Neural crest cell (in vitro differentiated cells): ENCODE results near the gene KDM2A. TPM values are rescaled to one million over a fixed set of nuclear protein-coding genes. Genes with fewer than 3 reads are reported as not detected.
"Not testable (repeated sequence)": the region's sequence is repeated elsewhere in the genome, so short reads cannot be mapped to it uniquely, and the experiment has no call there.

Source experiments
- DNase-seq: peaks from one replicate; pipeline ENCODE4 v3.0.0; 2021; ENCODE audit warnings: low read depth, mixed read lengths, low spot score
- H3K27ac Mint-ChIP-seq: one replicate; pipeline ENCODE4 v1.8.0; 2021; ENCODE audit warnings: mild to moderate bottlenecking, mixed read lengths; ENCODE audit not compliant: unreplicated experiment
- H3K27me3 Mint-ChIP-seq: 2 replicates; pipeline ENCODE4 v1.8.0; 2021; ENCODE audit warnings: low read depth, mild to moderate bottlenecking, mixed read lengths
- H3K36me3 Mint-ChIP-seq: 2 replicates; pipeline ENCODE4 v1.8.0; 2021; ENCODE audit warnings: low read depth, mild to moderate bottlenecking, mixed read lengths
- H3K4me1 Mint-ChIP-seq: 2 replicates; pipeline ENCODE4 v1.8.0; 2021; ENCODE audit warnings: mixed read lengths
- H3K4me3 Mint-ChIP-seq: one replicate; pipeline ENCODE4 v1.8.0; 2021; ENCODE audit warnings: mild to moderate bottlenecking, mixed read lengths
- H3K9me3 Mint-ChIP-seq: 2 replicates; pipeline ENCODE4 v1.8.0; 2021; ENCODE audit warnings: mixed read lengths
- CTCF ChIP-seq: fragments of 200-600 bp; sonication (generic); conservative IDR thresholded peaks from 2 replicates; pipeline ENCODE4 v1.5.0; 2021; ENCODE audit warnings: antibody characterized with exemption, mild to moderate bottlenecking
- total RNA-seq: library from RNA; stranded (reverse); gene quantifications from 2 replicates; pipeline ENCODE4 v1.2.1, GENCODE V29; 2021

KDM2A gene
- total RNA-seq, 1 donor from 2014 or later: 67.4 TPM

- Mint-ChIP-seq H3K9me3 (no peaks in the 10 kb centered on the region), H3K27me3 (no peaks in the 10 kb centered on the region), H3K36me3 (peaks cover 2% of the 10 kb centered on the region), H3K4me3 (no peak overlapping the region), H3K4me1 (peaks cover 15% of the 10 kb centered on the region), H3K27ac (no peak overlapping the region)
- no peak for DNase-seq
- TF ChIP-seq CTCF: no peak
Measured at GRCh38 chr11:67163006-67163405, 43.9 kb downstream of the KDM2A start.

- no peak for DNase-seq
- H3K27me3 Mint-ChIP-seq: no peaks in the 10 kb centered on the region
- peaks cover 2% of the 10 kb centered on the region for H3K36me3 Mint-ChIP-seq
- H3K9me3 Mint-ChIP-seq: no peaks in the 10 kb centered on the region
- no peak for TF ChIP-seq CTCF
- H3K27ac Mint-ChIP-seq: no peak overlapping the region
- H3K4me3 Mint-ChIP-seq: no peak overlapping the region
- H3K4me1 Mint-ChIP-seq: peaks cover 7% of the 10 kb centered on the region
Measured at GRCh38 chr11:67165623-67166022, 46.6 kb downstream of the KDM2A start.

DNA sequence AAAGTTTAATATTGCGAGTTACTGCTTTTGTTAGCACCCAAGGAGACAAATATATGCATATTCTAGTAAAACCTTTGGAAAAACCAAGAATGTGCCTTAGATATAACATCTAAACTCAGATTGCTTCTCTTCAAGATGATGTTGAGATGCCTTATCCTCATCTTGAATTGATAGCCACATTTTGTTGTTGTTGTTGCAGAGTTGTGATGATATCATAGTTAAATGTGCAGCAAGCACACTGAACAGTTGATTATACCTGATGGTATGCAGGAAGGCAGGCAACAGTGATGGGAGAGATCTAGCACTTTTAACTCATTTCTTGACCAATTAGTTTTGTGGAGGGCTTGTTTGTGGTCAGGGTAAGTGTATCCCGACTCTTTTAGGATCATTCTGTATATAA, 48.0 kb downstream of the KDM2A start:
- no peak for DNase-seq
- peaks cover 7% of the 10 kb centered on the region for H3K4me1 Mint-ChIP-seq
- H3K27ac Mint-ChIP-seq: no peak overlapping the region
- H3K4me3 Mint-ChIP-seq: no peak overlapping the region
- peaks cover 2% of the 10 kb centered on the region for H3K36me3 Mint-ChIP-seq
- no peaks in the 10 kb centered on the region for H3K27me3 Mint-ChIP-seq
- TF ChIP-seq CTCF: no peak
- H3K9me3 Mint-ChIP-seq: no peaks in the 10 kb centered on the region

- TF ChIP-seq CTCF: no peak
- no peaks in the 10 kb centered on the region for H3K27me3 Mint-ChIP-seq
- no peak for DNase-seq
- H3K4me3 Mint-ChIP-seq: no peak overlapping the region
- H3K4me1 Mint-ChIP-seq: peaks cover 7% of the 10 kb centered on the region
- H3K36me3 Mint-ChIP-seq: peaks cover 2% of the 10 kb centered on the region
- H3K27ac Mint-ChIP-seq: no peak overlapping the region
- no peaks in the 10 kb centered on the region for H3K9me3 Mint-ChIP-seq
Measured at GRCh38 chr11:67167719-67168118, 48.7 kb downstream of the KDM2A start.

DNA sequence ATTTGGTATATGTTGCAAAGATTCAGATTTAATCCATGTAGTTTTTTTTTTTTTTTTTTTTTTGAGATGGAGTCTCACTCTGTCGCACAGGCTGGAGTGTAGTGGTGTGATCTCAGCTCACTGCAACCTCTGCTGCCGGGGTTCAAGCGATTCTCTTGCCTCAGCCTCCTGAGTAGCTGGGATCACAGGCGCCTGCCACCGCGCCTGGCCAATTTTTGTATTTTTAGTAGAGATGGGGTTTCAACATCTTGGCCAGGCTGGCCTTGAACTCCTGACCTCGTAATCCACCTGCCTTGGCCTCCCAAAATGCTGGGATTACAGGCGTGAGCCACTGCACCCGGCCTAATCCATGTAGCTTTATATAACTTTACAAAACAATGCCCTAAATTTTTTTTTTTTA, 49.8 kb downstream of the KDM2A start:
- not testable (repeated sequence) for H3K9me3 Mint-ChIP-seq, H3K27me3 Mint-ChIP-seq, H3K27ac Mint-ChIP-seq, H3K4me3 Mint-ChIP-seq, H3K4me1 Mint-ChIP-seq, DNase-seq, H3K36me3 Mint-ChIP-seq

GRCh38 chr11:67174311-67174710, 55.2 kb downstream of the KDM2A start:
- Mint-ChIP-seq H3K4me1 (no peaks in the 10 kb centered on the region), H3K9me3 (no peaks in the 10 kb centered on the region), H3K27me3 (no peaks in the 10 kb centered on the region), H3K27ac (no peak overlapping the region), H3K36me3 (no peaks in the 10 kb centered on the region), H3K4me3 (no peak overlapping the region)
- DNase-seq: no peak
- no peak for TF ChIP-seq CTCF
